HepG2 (cell line): Measurements from ENCODE around the gene RBM47. TPM values are rescaled to one million over a fixed set of nuclear protein-coding genes. Genes with fewer than 3 reads are reported as not detected.

Source experiments
- ATAC-seq: fragments of 200-7000 bp; cut with Tn5 transposase; 3 replicates; pipeline ENCODE4 v1.9.1; 2020; ENCODE audit warnings: mild to moderate bottlenecking, moderate library complexity
- BruUV-seq: library from RNA; stranded (reverse); fragments of 400-500 nt; replicated peaks from 2 replicates; lab custom pipeline; 2021; lab: Mats Ljungman, UMichigan
- CTCF ChIA-PET: fragments of 300-600 bp; formaldehyde crosslinking; extraction: SDS; loops from one replicate; lab custom pipeline; 2021; ENCODE audit warnings: low total read pairs, inconsistent platforms, low intra/inter-chr PET ratio; lab: Yijun Ruan, JAX
- POLR2A ChIA-PET: fragments of 350-600 bp; sonication (Branson Sonifier 250); formaldehyde crosslinking; loops from one replicate; lab custom pipeline; 2020; ENCODE audit warnings: antibody characterized with exemption, inconsistent platforms; lab: Yijun Ruan, JAX
- DNase-seq: peaks from one replicate; pipeline ENCODE4 v3.0.0-alpha.2; 2015; ENCODE audit warnings: low spot score
- FAIRE-seq: peaks from 3 replicates; lab custom pipeline; 2011; peaks lifted over from hg19 to GRCh38; lab: Jason Lieb, UNC
- H2AFZ ChIP-seq: one replicate; pipeline ENCODE4 v1.6.1; 2011; ENCODE audit warnings: low read length, inconsistent platforms
- H3K27ac ChIP-seq: fragments of 300-600 bp; 3 replicates; pipeline ENCODE4 v1.8.0; 2011; ENCODE audit warnings: mixed run types, mild to moderate bottlenecking, mixed read lengths, low read length, inconsistent platforms; ENCODE audit not compliant: insufficient read depth; ENCODE audit errors: extremely low read length
- H3K27me3 ChIP-seq, 2 experiments: fragments of 200-600 bp in 1 of 2; 2 replicates in 1 of 2; 3 replicates in 1 of 2; pipeline versions ENCODE4 v1.6.0 to v1.8.0; 2011; ENCODE audit warnings: low read length in 2 of 2, mild to moderate bottlenecking in 2 of 2, moderate library complexity in 2 of 2, inconsistent platforms in 1 of 2; ENCODE audit not compliant: insufficient read depth in 2 of 2, control insufficient read depth in 1 of 2
- H3K36me3 ChIP-seq, 2 experiments: fragments of 200-600 bp in 1 of 2; replicated peaks in 1 of 2; 2 replicates in 1 of 2; 3 replicates in 1 of 2; pipeline versions ENCODE4 v1.5.1 to v1.8.0; 2011; ENCODE audit warnings: low read length in 2 of 2, inconsistent platforms in 1 of 2; ENCODE audit not compliant: insufficient read depth in 2 of 2, control insufficient read depth in 1 of 2
- H3K4me1 ChIP-seq: 2 replicates; pipeline ENCODE4 v1.5.1; 2012; ENCODE audit warnings: low read length, inconsistent platforms; ENCODE audit not compliant: insufficient read depth
- H3K4me2 ChIP-seq: 2 replicates; pipeline ENCODE4 v1.6.0; 2011; ENCODE audit warnings: low read depth, low read length, inconsistent platforms
- H3K4me3 ChIP-seq, 3 experiments: fragments of 200-600 bp in 1 of 3; sonication (generic), shearing (Covaris generic) in 1 of 3; replicated peaks in 1 of 3; 2 replicates each; pipeline ENCODE4 v1.5.1; 2011 to 2016; ENCODE audit warnings: low read length in 3 of 3, inconsistent platforms in 2 of 3, low read depth in 2 of 3, mild to moderate bottlenecking in 2 of 3, control low read depth in 1 of 3, mixed read lengths in 1 of 3; ENCODE audit not compliant: insufficient read depth in 1 of 3
- H3K79me2 ChIP-seq: one replicate; pipeline ENCODE4 v1.6.1; 2011; ENCODE audit warnings: low read length, inconsistent platforms; ENCODE audit not compliant: insufficient read depth
- H3K9ac ChIP-seq: 2 replicates; pipeline ENCODE4 v1.6.0; 2011; ENCODE audit warnings: mild to moderate bottlenecking, low read depth, low read length, inconsistent platforms; ENCODE audit not compliant: insufficient read depth
- H3K9me3 ChIP-seq: 2 replicates; pipeline ENCODE4 v1.5.1; 2012; ENCODE audit warnings: mild to moderate bottlenecking, low read length
- H4K20me1 ChIP-seq: 2 replicates; pipeline ENCODE4 v1.6.0; 2011; ENCODE audit warnings: inconsistent platforms, mild to moderate bottlenecking, low read length, moderate library complexity; ENCODE audit not compliant: insufficient read depth
- CEBPG ChIP-seq: IDR thresholded peaks from 2 replicates; pipeline ENCODE4 v1.6.1; 2016
- E2F2 ChIP-seq: sonication (generic); formaldehyde crosslinking; IDR thresholded peaks from 2 replicates; pipeline ENCODE4 v1.4.0; 2020; ENCODE audit warnings: missing genetic modification reagents, borderline replicate concordance
- HNF4A ChIP-seq: sonication (generic); formaldehyde crosslinking; IDR thresholded peaks from 2 replicates; pipeline ENCODE4 v1.4.0; 2020; ENCODE audit warnings: missing genetic modification reagents
- NCOR1 ChIP-seq: fragments of 200-600 bp; sonication (generic); IDR thresholded peaks from 2 replicates; pipeline ENCODE4 v1.7.0; 2017; ENCODE audit warnings: antibody characterized with exemption, low read length, borderline replicate concordance
- NR2F1 ChIP-seq, 2 experiments: fragments of 450-650 bp in 1 of 2; formaldehyde crosslinking in 1 of 2; IDR thresholded peaks; 2 replicates each; pipeline versions ENCODE4 v1.5.0 to v1.6.1; 2016 to 2020; ENCODE audit warnings: mild to moderate bottlenecking in 1 of 2, missing compliant biosample characterization in 1 of 2, missing genetic modification reagents in 1 of 2, moderate library complexity in 1 of 2
- PHF21A ChIP-seq: sonication (generic); formaldehyde crosslinking; IDR thresholded peaks from 2 replicates; pipeline ENCODE4 v1.5.0; 2020; ENCODE audit warnings: mild to moderate bottlenecking, missing genetic modification reagents
- PHF5A ChIP-seq: IDR thresholded peaks from one replicate; pipeline ENCODE4 v1.6.1; 2018; ENCODE audit warnings: low read depth, missing genetic modification reagents; ENCODE audit not compliant: unreplicated experiment
- TCF7 ChIP-seq: sonication (generic); IDR thresholded peaks from 2 replicates; pipeline ENCODE4 v1.6.1; 2016; ENCODE audit warnings: antibody characterized with exemption, low read depth
- TEAD3 ChIP-seq: optimal IDR thresholded peaks from 2 replicates; pipeline ENCODE3; 2016; ENCODE audit warnings: borderline replicate concordance
- TFDP2 ChIP-seq: sonication (generic); formaldehyde crosslinking; IDR thresholded peaks from 2 replicates; pipeline ENCODE4 v1.4.0; 2020; ENCODE audit warnings: missing genetic modification reagents
- ZNF230 ChIP-seq: sonication (generic); formaldehyde crosslinking; IDR thresholded peaks from 2 replicates; pipeline ENCODE4 v1.4.0; 2020; ENCODE audit warnings: mild to moderate bottlenecking, missing genetic modification reagents
- ZNF430 ChIP-seq: sonication (generic); formaldehyde crosslinking; IDR thresholded peaks from 2 replicates; pipeline ENCODE4 v1.9.0; 2021; ENCODE audit warnings: mild to moderate bottlenecking, missing genetic modification reagents
- ZNF605 ChIP-seq: sonication (generic); formaldehyde crosslinking; IDR thresholded peaks from 2 replicates; pipeline ENCODE4 v1.8.0; 2022; ENCODE audit warnings: mild to moderate bottlenecking, missing genetic modification reagents
- ZNF614 ChIP-seq: IDR thresholded peaks from 2 replicates; pipeline ENCODE4 v1.6.1; 2018; ENCODE audit warnings: missing biosample characterization, missing genetic modification reagents, inconsistent platforms, borderline replicate concordance
- ZNF644 ChIP-seq: IDR thresholded peaks from 2 replicates; pipeline ENCODE4 v1.6.1; 2016; ENCODE audit warnings: low read depth
- WGBS: methylation state at CpG from one replicate; pipeline ENCODE4 v1.1.6; 2017; ENCODE audit warnings: low lambda C conversion rate; 5-methylcytosine and 5-hydroxymethylcytosine counted together
- in situ Hi-C: cut with HindIII; loops from 2 replicates; pipeline ENCODE4 v1.10.0; 2017; ENCODE audit warnings: low pct_unique_long_range_greater_than_20kb; ENCODE audit not compliant: extremely low pct_ligation_motif_present
- intact Hi-C: fragments of 100-400 bp; cut with micrococcal nuclease; formaldehyde crosslinking; loops from one replicate; pipeline ENCODE4 v1.10.0; 2022; ENCODE audit not compliant: unreplicated experiment
- polyA plus RNA-seq, 8 experiments: library from polyadenylated mRNA; depleted of rRNA in 3 of 8; stranded (reverse) in 7 of 8; unstranded in 1 of 8; fragments of >200 nt; fragmentation: Illumina TruSeq in 4 of 8; extraction: Trizol in 4 of 8; gene quantifications; 2 replicates each; pipeline versions ENCODE4 v1.2.1 to v1.2.3, GENCODE V29; 2011 to 2016; ENCODE audit warnings: low read depth in 4 of 8, missing spikeins in 1 of 8, mixed read lengths in 1 of 8; ENCODE audit not compliant: insufficient read depth in 1 of 8
- total RNA-seq, 5 experiments: library from RNA; depleted of rRNA; stranded (reverse); fragments of >200 nt; fragmentation: Illumina TruSeq; extraction: Trizol; gene quantifications; 2 replicates each; pipeline ENCODE4 v1.2.3, GENCODE V29; 2016; ENCODE audit warnings: low read depth in 1 of 5
- TF ChIP-seq, protein P1 (sequence below): sonication (generic); formaldehyde crosslinking; IDR thresholded peaks from 2 replicates; pipeline ENCODE4 v1.5.1; 2020; ENCODE audit warnings: missing genetic modification reagents, mild to moderate bottlenecking, borderline replicate concordance
- TF ChIP-seq, protein P2 (sequence below): IDR thresholded peaks from 2 replicates; pipeline ENCODE4 v1.4.0; 2020; ENCODE audit warnings: mild to moderate bottlenecking, missing genetic modification reagents

RBM47 gene
- total and polyA plus RNA-seq, 2 of the 13 experiments (the other 11 are each of a cell fraction or from before 2014, with no cell fraction given): 1.2 to 2.5 TPM

GRCh38 chr4:40475609-40476008, 154.1 kb downstream of the RBM47 start:
- WGBS: 17% methylated on average over 4 of the region's 4 CpGs
- ATAC-seq: peak; percentile 46
- no peak overlapping the region for H3K9ac ChIP-seq
- CTCF ChIA-PET: no interaction called here
- H3K4me2 ChIP-seq: peak overlapping the region; percentile 13; the same call in 1 of the 2 replicates
- no peak overlapping the region for H2AFZ ChIP-seq
- POLR2A ChIA-PET: no interaction called here
- no peak for FAIRE-seq
- H3K27ac ChIP-seq: no peak overlapping the region
- no peaks in the 10 kb centered on the region for H4K20me1 ChIP-seq
- peaks cover 36% of the 10 kb centered on the region for H3K4me1 ChIP-seq
- no peaks in the 10 kb centered on the region for H3K9me3 ChIP-seq
- BruUV-seq: no TSS peak
- no peak overlapping the region for H3K4me3 ChIP-seq
- intact Hi-C loops: no loop called here
- in situ Hi-C loops: no loop called here
- H3K36me3 ChIP-seq: no peaks in the 10 kb centered on the region
- no peaks in the 10 kb centered on the region; a peak in 2 of 5 replicates for H3K27me3 ChIP-seq
- peak; percentile 9 for DNase-seq
- no peaks in the 10 kb centered on the region for H3K79me2 ChIP-seq
- TF ChIP-seq, protein P1, sequence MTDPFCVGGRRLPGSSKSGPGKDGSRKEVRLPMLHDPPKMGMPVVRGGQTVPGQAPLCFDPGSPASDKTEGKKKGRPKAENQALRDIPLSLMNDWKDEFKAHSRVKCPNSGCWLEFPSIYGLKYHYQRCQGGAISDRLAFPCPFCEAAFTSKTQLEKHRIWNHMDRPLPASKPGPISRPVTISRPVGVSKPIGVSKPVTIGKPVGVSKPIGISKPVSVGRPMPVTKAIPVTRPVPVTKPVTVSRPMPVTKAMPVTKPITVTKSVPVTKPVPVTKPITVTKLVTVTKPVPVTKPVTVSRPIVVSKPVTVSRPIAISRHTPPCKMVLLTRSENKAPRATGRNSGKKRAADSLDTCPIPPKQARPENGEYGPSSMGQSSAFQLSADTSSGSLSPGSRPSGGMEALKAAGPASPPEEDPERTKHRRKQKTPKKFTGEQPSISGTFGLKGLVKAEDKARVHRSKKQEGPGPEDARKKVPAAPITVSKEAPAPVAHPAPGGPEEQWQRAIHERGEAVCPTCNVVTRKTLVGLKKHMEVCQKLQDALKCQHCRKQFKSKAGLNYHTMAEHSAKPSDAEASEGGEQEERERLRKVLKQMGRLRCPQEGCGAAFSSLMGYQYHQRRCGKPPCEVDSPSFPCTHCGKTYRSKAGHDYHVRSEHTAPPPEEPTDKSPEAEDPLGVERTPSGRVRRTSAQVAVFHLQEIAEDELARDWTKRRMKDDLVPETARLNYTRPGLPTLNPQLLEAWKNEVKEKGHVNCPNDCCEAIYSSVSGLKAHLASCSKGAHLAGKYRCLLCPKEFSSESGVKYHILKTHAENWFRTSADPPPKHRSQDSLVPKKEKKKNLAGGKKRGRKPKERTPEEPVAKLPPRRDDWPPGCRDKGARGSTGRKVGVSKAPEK (CRISPR knock-in tag): no peak
- TF ChIP-seq TFDP2 (CRISPR knock-in tag) (no peak), ZNF644 (CRISPR knock-in tag) (0 out of 2 replicates have a peak, but pooled peaks have one; percentile 47), HNF4A (CRISPR knock-in tag) (peak; percentile 64), PHF5A (CRISPR knock-in tag) (no peak), ZNF430 (CRISPR knock-in tag) (no peak), ZNF605 (CRISPR knock-in tag) (no peak), CEBPG (CRISPR knock-in tag) (peak; percentile 46; the same call in 1 of the 2 replicates), TCF7 (no peak), E2F2 (CRISPR knock-in tag) (no peak), PHF21A (CRISPR knock-in tag) (0 out of 2 replicates have a peak, but pooled peaks have one; percentile 42), ZNF230 (CRISPR knock-in tag) (no peak), NCOR1 (0 out of 2 replicates have a peak, but pooled peaks have one; percentile 36), ZNF614 (CRISPR knock-in tag) (no peak), TEAD3 (CRISPR knock-in tag) (peak; percentile 52), NR2F1 (CRISPR knock-in tag; IDR thresholded peaks at IDR 0.05) (peak in 1 of 2 experiments; percentile 14; a peak in 1 of 4 replicates)
- TF ChIP-seq, protein P2, sequence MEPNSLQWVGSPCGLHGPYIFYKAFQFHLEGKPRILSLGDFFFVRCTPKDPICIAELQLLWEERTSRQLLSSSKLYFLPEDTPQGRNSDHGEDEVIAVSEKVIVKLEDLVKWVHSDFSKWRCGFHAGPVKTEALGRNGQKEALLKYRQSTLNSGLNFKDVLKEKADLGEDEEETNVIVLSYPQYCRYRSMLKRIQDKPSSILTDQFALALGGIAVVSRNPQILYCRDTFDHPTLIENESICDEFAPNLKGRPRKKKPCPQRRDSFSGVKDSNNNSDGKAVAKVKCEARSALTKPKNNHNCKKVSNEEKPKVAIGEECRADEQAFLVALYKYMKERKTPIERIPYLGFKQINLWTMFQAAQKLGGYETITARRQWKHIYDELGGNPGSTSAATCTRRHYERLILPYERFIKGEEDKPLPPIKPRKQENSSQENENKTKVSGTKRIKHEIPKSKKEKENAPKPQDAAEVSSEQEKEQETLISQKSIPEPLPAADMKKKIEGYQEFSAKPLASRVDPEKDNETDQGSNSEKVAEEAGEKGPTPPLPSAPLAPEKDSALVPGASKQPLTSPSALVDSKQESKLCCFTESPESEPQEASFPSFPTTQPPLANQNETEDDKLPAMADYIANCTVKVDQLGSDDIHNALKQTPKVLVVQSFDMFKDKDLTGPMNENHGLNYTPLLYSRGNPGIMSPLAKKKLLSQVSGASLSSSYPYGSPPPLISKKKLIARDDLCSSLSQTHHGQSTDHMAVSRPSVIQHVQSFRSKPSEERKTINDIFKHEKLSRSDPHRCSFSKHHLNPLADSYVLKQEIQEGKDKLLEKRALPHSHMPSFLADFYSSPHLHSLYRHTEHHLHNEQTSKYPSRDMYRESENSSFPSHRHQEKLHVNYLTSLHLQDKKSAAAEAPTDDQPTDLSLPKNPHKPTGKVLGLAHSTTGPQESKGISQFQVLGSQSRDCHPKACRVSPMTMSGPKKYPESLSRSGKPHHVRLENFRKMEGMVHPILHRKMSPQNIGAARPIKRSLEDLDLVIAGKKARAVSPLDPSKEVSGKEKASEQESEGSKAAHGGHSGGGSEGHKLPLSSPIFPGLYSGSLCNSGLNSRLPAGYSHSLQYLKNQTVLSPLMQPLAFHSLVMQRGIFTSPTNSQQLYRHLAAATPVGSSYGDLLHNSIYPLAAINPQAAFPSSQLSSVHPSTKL: 0 out of 2 replicates have a peak, but pooled peaks have one; percentile 13
